GM19372 (cell line): ENCODE results near the gene PTRH2.
"Not testable (repeated sequence)": the region's sequence is repeated elsewhere in the genome, so short reads cannot be mapped to it uniquely, and the experiment has no call there.

Experiments
- ATAC-seq: cut with Tn5 transposase; IDR thresholded peaks from one replicate; pipeline ENCODE4 v1.9.1; 2021; ENCODE audit warnings: mild to moderate bottlenecking, low read depth, moderate library complexity; ENCODE audit not compliant: unreplicated experiment

The PTRH2 gene

GRCh38 chr17:59675231-59675630 is 32.0 kb downstream of the PTRH2 start:
- no peak for ATAC-seq

GRCh38 chr17:59671386-59671785 is 35.8 kb downstream of the PTRH2 start:
- no peak for ATAC-seq

- no peak for ATAC-seq
Measured at GRCh38 chr17:59669944-59670343, 37.3 kb downstream of the PTRH2 start.

GRCh38 chr17:59669411-59669810 is 37.8 kb downstream of the PTRH2 start:
- no peak for ATAC-seq

- ATAC-seq, result no peak
Measured at GRCh38 chr17:59668816-59669215, 38.4 kb downstream of the PTRH2 start.

- ATAC-seq, result no peak
Measured at GRCh38 chr17:59666235-59666634, 41.0 kb downstream of the PTRH2 start.

GRCh38 chr17:59656624-59657023 is 50.6 kb downstream of the PTRH2 start:
- ATAC-seq, result not testable (repeated sequence)

GRCh38 chr17:59652119-59652518 is 55.1 kb downstream of the PTRH2 start:
- no peak for ATAC-seq

GRCh38 chr17:59651346-59651745 is 55.9 kb downstream of the PTRH2 start:
- no peak for ATAC-seq

GRCh38 chr17:59650642-59651041 is 56.6 kb downstream of the PTRH2 start:
- ATAC-seq, result no peak

GRCh38 chr17:59649886-59650285 is 57.3 kb downstream of the PTRH2 start:
- no peak for ATAC-seq
